AG10803 (cell line): ENCODE results near the gene UBASH3B.
"Not testable (repeated sequence)": the region's sequence is repeated elsewhere in the genome, so short reads cannot be mapped to it uniquely, and the experiment has no call there.

Source experiments
- DNase-seq: peaks from one replicate; pipeline ENCODE4 v3.0.0; 2010; ENCODE audit warnings: low read depth
- H3K4me3 ChIP-seq: 2 replicates; pipeline ENCODE4 v1.5.1; 2011; ENCODE audit warnings: mild to moderate bottlenecking, low read length, control low read depth
- CTCF ChIP-seq: conservative IDR thresholded peaks from 2 replicates; pipeline ENCODE4 v1.5.1; 2011; ENCODE audit warnings: mild to moderate bottlenecking, low read length, control low read depth, inconsistent platforms

The UBASH3B gene

GRCh38 chr11:122655527-122656072, at the start of gene UBASH3B:
Gene UBASH3B (plus strand): TSS chr11:122655722. CDS start chr11:122656050, 328 bp downstream.
- peak; percentile 82 for DNase-seq
- TF ChIP-seq CTCF = peak; percentile 22; the same call in 1 of the 2 replicates
- H3K4me3 ChIP-seq = peak within 1 kb of the TSS; percentile 84

GRCh38 chr11:122607162-122607561, 48.4 kb upstream of the UBASH3B start:
- not testable (repeated sequence) for DNase-seq, H3K4me3 ChIP-seq

GRCh38 chr11:122612123-122612824, 43.2 kb upstream of the UBASH3B start:
- H3K4me3 ChIP-seq = no peak overlapping the region
- no peak for TF ChIP-seq CTCF
- DNase-seq = no peak

GRCh38 chr11:122616718-122617117, 38.8 kb upstream of the UBASH3B start:
- no peak overlapping the region for H3K4me3 ChIP-seq
- no peak for DNase-seq
- TF ChIP-seq CTCF = no peak

- no peak for DNase-seq
- no peak overlapping the region for H3K4me3 ChIP-seq
- TF ChIP-seq CTCF = no peak
Observed at GRCh38 chr11:122617297-122617696, 38.2 kb upstream of the UBASH3B start.

- H3K4me3 ChIP-seq = no peak overlapping the region
- no peak for DNase-seq
- no peak for TF ChIP-seq CTCF
Observed at GRCh38 chr11:122617926-122618325, 37.6 kb upstream of the UBASH3B start.

- no peak overlapping the region for H3K4me3 ChIP-seq
- TF ChIP-seq CTCF = no peak
- DNase-seq = no peak
Observed at GRCh38 chr11:122618927-122619326, 36.6 kb upstream of the UBASH3B start.
